K562 (cell line): ENCODE measurements around the gene RAD51AP2. TPM values are rescaled to one million over a fixed set of nuclear protein-coding genes. Genes with fewer than 3 reads are reported as not detected.

Source experiments
- ATAC-seq: fragments of 200-7000 bp; cut with Tn5 transposase; 3 replicates; pipeline ENCODE4 v1.9.1; 2020; ENCODE audit warnings: moderate library complexity
- BruUV-seq: library from RNA; stranded (reverse); fragments of 400-500 nt; replicated peaks from 2 replicates; lab custom pipeline; 2021; lab: Mats Ljungman, UMichigan
- CTCF ChIA-PET: fragments of 300-600 bp; formaldehyde crosslinking; extraction: SDS; loops from one replicate; lab custom pipeline; 2021; ENCODE audit warnings: low intra/inter-chr PET ratio; lab: Yijun Ruan, JAX
- POLR2A ChIA-PET: fragments of 300-600, 350-650 bp; sonication (Branson Sonifier 250); formaldehyde crosslinking; extraction: SDS; loops from one replicate; lab custom pipeline; 2021; ENCODE audit warnings: antibody characterized with exemption, inconsistent platforms; lab: Yijun Ruan, JAX
- DNase-seq, 4 experiments: peaks; one replicate each; pipeline versions ENCODE4 v3.0.0 to v3.0.0-alpha.2; 2011 to 2018; ENCODE audit warnings: low spot score in 3 of 4, mixed read lengths in 3 of 4; ENCODE audit errors: extremely low read depth in 1 of 4
- FAIRE-seq: peaks from 2 replicates; lab custom pipeline; 2011; peaks lifted over from hg19 to GRCh38; lab: Jason Lieb, UNC
- H2AFZ ChIP-seq: 2 replicates; pipeline ENCODE4 v1.6.0; 2011; ENCODE audit warnings: low read depth, low read length, control low read depth, inconsistent platforms
- H3K27ac ChIP-seq: fragments of 200-600 bp; 3 replicates; pipeline ENCODE4 v1.8.0; 2011; ENCODE audit warnings: low read depth, mild to moderate bottlenecking, control low read depth, inconsistent platforms, low read length, moderate library complexity, mixed read lengths; ENCODE audit errors: extremely low read depth
- H3K27me3 ChIP-seq, 2 experiments: fragments of 300-600 bp in 1 of 2; 2 replicates in 1 of 2; 3 replicates in 1 of 2; pipeline versions ENCODE4 v1.6.0 to v1.8.0; 2011; ENCODE audit warnings: inconsistent platforms in 2 of 2, low read length in 2 of 2, mild to moderate bottlenecking in 1 of 2, mixed read lengths in 1 of 2, moderate library complexity in 1 of 2; ENCODE audit not compliant: control insufficient read depth in 2 of 2, insufficient read depth in 2 of 2
- H3K36me3 ChIP-seq: fragments of 300-600 bp; 3 replicates; pipeline ENCODE4 v1.8.0; 2011; ENCODE audit warnings: mild to moderate bottlenecking, low read length, inconsistent platforms; ENCODE audit not compliant: control insufficient read depth, insufficient read depth
- H3K4me1 ChIP-seq, 2 experiments: fragments of 200-600 bp in 1 of 2; replicated peaks in 1 of 2; 2 replicates in 1 of 2; 3 replicates in 1 of 2; pipeline versions ENCODE4 v1.5.1 to v1.8.0; 2011; ENCODE audit warnings: inconsistent platforms in 2 of 2, low read length in 2 of 2, mild to moderate bottlenecking in 1 of 2, mixed read lengths in 1 of 2, moderate library complexity in 1 of 2; ENCODE audit not compliant: control insufficient read depth in 2 of 2, insufficient read depth in 2 of 2
- H3K4me2 ChIP-seq: 2 replicates; pipeline ENCODE4 v1.6.1; 2011; ENCODE audit warnings: low read length, control low read depth, inconsistent platforms, mixed read lengths; ENCODE audit not compliant: insufficient read depth
- H3K4me3 ChIP-seq: fragments of 200-600 bp; sonication (generic), shearing (Covaris generic); 2 replicates; pipeline ENCODE4 v1.5.1; 2016; ENCODE audit warnings: control low read depth, inconsistent platforms
- H3K79me2 ChIP-seq: fragments of 200-600 bp; 3 replicates; pipeline ENCODE4 v1.8.0; 2011; ENCODE audit warnings: low read length, inconsistent platforms; ENCODE audit not compliant: control insufficient read depth, insufficient read depth
- H3K9ac ChIP-seq, 2 experiments: 2 replicates each; pipeline versions ENCODE4 v1.6.0 to v1.6.1; 2011; ENCODE audit warnings: low read depth in 2 of 2, low read length in 2 of 2, control low read depth in 1 of 2, inconsistent platforms in 1 of 2, mild to moderate bottlenecking in 1 of 2, mixed read lengths in 1 of 2; ENCODE audit not compliant: insufficient read depth in 1 of 2
- H3K9me1 ChIP-seq: one replicate; pipeline ENCODE4 v1.6.0; 2011; ENCODE audit warnings: inconsistent platforms, mild to moderate bottlenecking, low read length, moderate library complexity; ENCODE audit not compliant: control insufficient read depth, insufficient read depth
- H3K9me3 ChIP-seq: replicated peaks from 2 replicates; pipeline ENCODE4 v1.5.1; 2011; ENCODE audit warnings: low read depth, low read length, inconsistent platforms; ENCODE audit not compliant: control insufficient read depth, insufficient read depth
- H4K20me1 ChIP-seq: replicated peaks from 2 replicates; pipeline ENCODE4 v1.6.1; 2011; ENCODE audit warnings: low read length, inconsistent platforms, mixed read lengths; ENCODE audit not compliant: control insufficient read depth, insufficient read depth
- GATA2 ChIP-seq: sonication (generic); formaldehyde crosslinking; IDR thresholded peaks from 2 replicates; pipeline ENCODE4 v1.4.0; 2020; ENCODE audit warnings: mild to moderate bottlenecking, missing genetic modification reagents
- KAT2B ChIP-seq: IDR thresholded peaks from one replicate; pipeline ENCODE4 v1.6.1; 2012; ENCODE audit warnings: low read depth, mild to moderate bottlenecking, control low read depth, inconsistent platforms, low read length, moderate library complexity
- NR2C1 ChIP-seq, 2 experiments: fragments of 450-650 bp; IDR thresholded peaks; 2 replicates each; pipeline ENCODE4 v1.6.1; 2017; ENCODE audit warnings: mild to moderate bottlenecking in 2 of 2, antibody characterized with exemption in 1 of 2, inconsistent platforms in 1 of 2, missing compliant biosample characterization in 1 of 2, missing genetic modification characterization in 1 of 2
- XRCC5 ChIP-seq: fragments of 200-400 bp; formaldehyde crosslinking; IDR thresholded peaks from 2 replicates; pipeline ENCODE4 v1.6.1; 2017; ENCODE audit warnings: low read depth, mild to moderate bottlenecking, low read length
- ZNF316 ChIP-seq: fragments of 450-650 bp; IDR thresholded peaks from 2 replicates; pipeline ENCODE4 v1.6.1; 2016
- ZNF75A ChIP-seq: fragments of 450-650 bp; formaldehyde crosslinking; IDR thresholded peaks from 2 replicates; pipeline ENCODE4 v1.4.0; 2020; ENCODE audit warnings: mild to moderate bottlenecking
- in situ Hi-C: fragments of 300-500 bp; cut with MboI; formaldehyde crosslinking; loops from 4 replicates; pipeline ENCODE4 v1.15.0; 2018; ENCODE audit warnings: inconsistent platforms, mixed read lengths
- intact Hi-C: fragments of 100-400 bp; cut with micrococcal nuclease; formaldehyde crosslinking; loops from 2 replicates; pipeline ENCODE4 v1.14.2; 2022
- polyA plus RNA-seq, 8 experiments: library from polyadenylated mRNA; depleted of rRNA in 4 of 8; stranded (reverse) in 5 of 8; unstranded in 3 of 8; fragments of >200 nt; fragmentation: Nextera tagmentation in 2 of 8; fragmentation: Illumina TruSeq in 1 of 8; extraction: Ambion mirVana in 2 of 8; extraction: Trizol in 1 of 8; gene quantifications; 2 replicates each; pipeline versions ENCODE4 v1.2.1 to v1.2.3, GENCODE V29; 2011 to 2014; ENCODE audit warnings: inconsistent platforms in 1 of 8, missing spikeins in 1 of 8
- total RNA-seq, 7 experiments: library from RNA; depleted of rRNA in 6 of 7; stranded (reverse); fragments of >200 nt in 6 of 7; fragmentation: Illumina TruSeq in 2 of 7; extraction: Trizol in 2 of 7; gene quantifications; 2 replicates each; pipeline versions ENCODE4 v1.2.1 to v1.2.3, GENCODE V29; 2011 to 2021; ENCODE audit warnings: low replicate concordance in 1 of 7
- TF ChIP-seq, protein P1 (sequence below): fragments of 250-450 bp; sonication (Bioruptor Pico); IDR thresholded peaks from 2 replicates; pipeline ENCODE4 v1.8.0; 2022; ENCODE audit warnings: inconsistent platforms
- TF ChIP-seq, protein P2 (sequence below): fragments of 450-650 bp; IDR thresholded peaks from 2 replicates; pipeline ENCODE4 v1.6.1; 2017; ENCODE audit warnings: mild to moderate bottlenecking, moderate library complexity

RAD51AP2 gene
- total and polyA plus RNA-seq, 9 of the 15 experiments (the other 6 are each of a cell fraction or from before 2014, with no cell fraction given), result 0.01 to 0.04 (median 0.04) TPM; not detected in 6

DNA sequence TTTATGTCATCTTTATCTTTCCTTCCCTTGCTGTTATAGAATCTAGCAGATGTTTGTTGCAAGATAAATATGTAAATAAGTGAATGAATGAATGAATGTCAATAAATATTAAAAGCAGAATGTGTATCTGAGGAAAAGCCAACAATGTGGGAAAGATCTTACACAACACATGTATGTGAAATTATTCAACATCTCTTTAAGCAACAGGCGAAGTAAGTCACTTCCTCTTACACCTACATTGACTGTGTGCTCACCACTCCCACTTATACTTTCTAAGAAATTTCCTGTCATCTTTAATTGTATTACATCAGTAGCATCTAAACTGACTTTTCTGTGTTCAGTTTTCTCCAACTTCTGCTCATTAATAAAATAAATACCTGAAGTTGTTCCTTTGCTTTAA lies 43.0 kb downstream of the RAD51AP2 start (continued):
- TF ChIP-seq ZNF75A (CRISPR knock-in tag) (no peak), XRCC5 (no peak), KAT2B (no peak), NR2C1 (IDR thresholded peaks at IDR 0.05) (no peak), NR2C1 (tag; IDR thresholded peaks at IDR 0.05) (no peak)
- TF ChIP-seq, protein P1, sequence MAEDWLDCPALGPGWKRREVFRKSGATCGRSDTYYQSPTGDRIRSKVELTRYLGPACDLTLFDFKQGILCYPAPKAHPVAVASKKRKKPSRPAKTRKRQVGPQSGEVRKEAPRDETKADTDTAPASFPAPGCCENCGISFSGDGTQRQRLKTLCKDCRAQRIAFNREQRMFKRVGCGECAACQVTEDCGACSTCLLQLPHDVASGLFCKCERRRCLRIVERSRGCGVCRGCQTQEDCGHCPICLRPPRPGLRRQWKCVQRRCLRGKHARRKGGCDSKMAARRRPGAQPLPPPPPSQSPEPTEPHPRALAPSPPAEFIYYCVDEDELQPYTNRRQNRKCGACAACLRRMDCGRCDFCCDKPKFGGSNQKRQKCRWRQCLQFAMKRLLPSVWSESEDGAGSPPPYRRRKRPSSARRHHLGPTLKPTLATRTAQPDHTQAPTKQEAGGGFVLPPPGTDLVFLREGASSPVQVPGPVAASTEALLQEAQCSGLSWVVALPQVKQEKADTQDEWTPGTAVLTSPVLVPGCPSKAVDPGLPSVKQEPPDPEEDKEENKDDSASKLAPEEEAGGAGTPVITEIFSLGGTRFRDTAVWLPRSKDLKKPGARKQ (CRISPR knock-in tag), result no peak

DNA sequence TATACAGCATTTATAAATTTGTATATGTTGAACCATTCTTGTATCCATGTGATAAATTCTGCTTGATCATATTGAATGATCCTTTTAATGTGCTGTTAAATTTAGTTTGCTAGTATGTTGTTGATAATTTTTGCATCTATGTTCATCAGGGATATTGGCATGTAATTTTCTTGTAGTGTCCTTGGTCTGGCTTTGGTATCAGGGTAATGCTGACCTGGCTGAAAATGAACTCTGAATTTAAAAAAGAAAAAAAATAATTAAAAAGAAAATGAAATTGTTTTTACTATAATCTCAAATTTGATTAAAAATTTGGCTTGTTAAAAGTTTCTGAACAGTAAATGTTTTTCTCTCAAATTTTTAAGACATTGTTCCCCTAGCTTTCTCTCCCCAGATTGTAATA lies 46.3 kb downstream of the RAD51AP2 start:
- FAIRE-seq, result no peak
- intact Hi-C loops, result loop anchor here (1.0 to 5.0 kb wide), 5 partner anchors 101 to 907 kb away; no protein-coding TSS in a partner anchor

More for the DNA sequence above, 46.3 kb downstream of the RAD51AP2 start:
- H3K9me3 ChIP-seq, result no peaks in the 10 kb centered on the region; the same call in 1 of the 2 replicates
- H2AFZ ChIP-seq, result no peak overlapping the region
- no peaks in the 10 kb centered on the region for H3K36me3 ChIP-seq
- in situ Hi-C loops, result loop anchor here (10.0 to 25.0 kb wide), 2 partner anchors 203 to 915 kb away; no protein-coding TSS in a partner anchor
- ChIA-PET CTCF (no interaction called here), POLR2A (no interaction called here)
- H3K9me1 ChIP-seq, result no peaks in the 10 kb centered on the region
- DNase-seq (no peak), ATAC-seq (no peak)
- TF ChIP-seq, protein P2, sequence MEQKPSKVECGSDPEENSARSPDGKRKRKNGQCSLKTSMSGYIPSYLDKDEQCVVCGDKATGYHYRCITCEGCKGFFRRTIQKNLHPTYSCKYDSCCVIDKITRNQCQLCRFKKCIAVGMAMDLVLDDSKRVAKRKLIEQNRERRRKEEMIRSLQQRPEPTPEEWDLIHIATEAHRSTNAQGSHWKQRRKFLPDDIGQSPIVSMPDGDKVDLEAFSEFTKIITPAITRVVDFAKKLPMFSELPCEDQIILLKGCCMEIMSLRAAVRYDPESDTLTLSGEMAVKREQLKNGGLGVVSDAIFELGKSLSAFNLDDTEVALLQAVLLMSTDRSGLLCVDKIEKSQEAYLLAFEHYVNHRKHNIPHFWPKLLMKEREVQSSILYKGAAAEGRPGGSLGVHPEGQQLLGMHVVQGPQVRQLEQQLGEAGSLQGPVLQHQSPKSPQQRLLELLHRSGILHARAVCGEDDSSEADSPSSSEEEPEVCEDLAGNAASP, result no peak
- no peak for TF ChIP-seq GATA2 (CRISPR knock-in tag)
- peak; percentile 47; the same call in 1 of the 2 replicates for TF ChIP-seq ZNF316
- BruUV-seq, result no TSS peak
- H3K79me2 ChIP-seq, result no peaks in the 10 kb centered on the region
- no peak overlapping the region for H3K27ac ChIP-seq
- H4K20me1 ChIP-seq, result no peaks in the 10 kb centered on the region
- no peak overlapping the region for H3K9ac ChIP-seq
- no peaks in the 10 kb centered on the region for H3K27me3 ChIP-seq
- H3K4me2 ChIP-seq, result no peak overlapping the region
- no peak overlapping the region for H3K4me3 ChIP-seq
- H3K4me1 ChIP-seq, result no peaks in the 10 kb centered on the region
